CD4-positive, alpha-beta T cell (primary cell): ENCODE data around the gene MRPL43. TPM values are rescaled to one million over a fixed set of nuclear protein-coding genes. Genes with fewer than 3 reads are reported as not detected.
A peak's percentile ranks its signal among the peaks of the same experiment; 100 is the strongest.

Experiments used
- ATAC-seq: fragments of 200-7000 bp; cut with Tn5 transposase; one replicate; pipeline ENCODE4 v1.10.0; 2022; ENCODE audit warnings: mild to moderate bottlenecking; ENCODE audit not compliant: poor library complexity
- CTCF ChIA-PET: fragments of 350-600 bp; sonication (Branson Sonifier 250); formaldehyde crosslinking; loops from one replicate; lab custom pipeline; 2021; ENCODE audit warnings: antibody characterized with exemption, inconsistent platforms; lab: Charles Lee
- POLR2A ChIA-PET: fragments of 350-600 bp; sonication (Branson Sonifier 250); formaldehyde crosslinking; loops from one replicate; lab custom pipeline; 2021; ENCODE audit warnings: antibody characterized with exemption, inconsistent platforms; lab: Charles Lee
- DNase-seq, 14 experiments: peaks; one replicate each; pipeline ENCODE4 v3.0.0-alpha.2; 2013 to 2020; ENCODE audit warnings: mixed read lengths in 2 of 14
- H3K27ac ChIP-seq, 2 donors: one replicate each; pipeline versions ENCODE4 v1.5.1 to v1.7.0; 2013; ENCODE audit warnings: low read length in 2 of 2, low read depth in 1 of 2, mild to moderate bottlenecking in 1 of 2
- H3K27me3 ChIP-seq, 2 experiments: 1 replicate in 1 of 2; 2 replicates in 1 of 2; pipeline versions ENCODE4 v1.6.1 to v1.7.0; 2013; ENCODE audit warnings: low read length in 2 of 2, control low read depth in 1 of 2, mild to moderate bottlenecking in 1 of 2, moderate library complexity in 1 of 2; ENCODE audit not compliant: insufficient read depth in 2 of 2, control insufficient read depth in 1 of 2
- H3K36me3 ChIP-seq: one replicate; pipeline ENCODE4 v1.6.1; 2013; ENCODE audit warnings: low read length, control low read depth; ENCODE audit not compliant: insufficient read depth
- H3K4me1 ChIP-seq: one replicate; pipeline ENCODE4 v1.6.1; 2013; ENCODE audit warnings: low read length, control low read depth; ENCODE audit not compliant: insufficient read depth
- H3K4me3 ChIP-seq: one replicate; pipeline ENCODE4 v1.5.1; 2013; ENCODE audit warnings: mild to moderate bottlenecking, low read length, moderate library complexity
- H3K9me3 ChIP-seq, 2 experiments: 1 replicate in 1 of 2; 2 replicates in 1 of 2; pipeline versions ENCODE4 v1.6.1 to v1.7.0; 2013; ENCODE audit warnings: low read length in 2 of 2, mild to moderate bottlenecking in 2 of 2, control low read depth in 1 of 2, moderate library complexity in 1 of 2; ENCODE audit not compliant: control insufficient read depth in 1 of 2, insufficient read depth in 1 of 2
- H3K27ac Mint-ChIP-seq: one replicate; pipeline ENCODE4 v1.8.0; 2020; ENCODE audit warnings: mixed read lengths
- H3K27me3 Mint-ChIP-seq: one replicate; pipeline ENCODE4 v1.8.0; 2021; ENCODE audit warnings: mixed read lengths
- H3K36me3 Mint-ChIP-seq: one replicate; pipeline ENCODE4 v1.8.0; 2021; ENCODE audit warnings: low read depth, mixed read lengths
- H3K4me1 Mint-ChIP-seq: one replicate; pipeline ENCODE4 v1.8.0; 2021; ENCODE audit warnings: low read depth, mixed read lengths
- H3K4me3 Mint-ChIP-seq: one replicate; pipeline ENCODE4 v1.8.0; 2020; ENCODE audit warnings: mild to moderate bottlenecking, mixed read lengths
- H3K9me3 Mint-ChIP-seq: one replicate; pipeline ENCODE4 v1.8.0; 2020; ENCODE audit warnings: mixed read lengths
- intact Hi-C, 2 experiments: fragments of 100-400 bp; cut with DNase I in 1 of 2; cut with micrococcal nuclease in 1 of 2; formaldehyde crosslinking; loops; one replicate each; pipeline versions ENCODE4 v1.15.1 to v1.9.0; 2023 to 2025; cut with DNase I, micrococcal nuclease
- total RNA-seq, 174 experiments: library from RNA in 2 of 174; stranded (reverse) in 2 of 174; gene quantifications; one replicate each; pipeline ENCODE4 v1.2.3 and lab custom pipeline; 2021 to 2026
- TF ChIP-seq, protein P1 (sequence below): fragments of 200-600 bp; IDR thresholded peaks from one replicate; pipeline ENCODE4 v1.8.0; 2022; ENCODE audit warnings: antibody characterized with exemption, mild to moderate bottlenecking

Gene MRPL43
- total RNA-seq, 2 experiments from 2014 or later: 28.5 to 31.0 TPM

DNA sequence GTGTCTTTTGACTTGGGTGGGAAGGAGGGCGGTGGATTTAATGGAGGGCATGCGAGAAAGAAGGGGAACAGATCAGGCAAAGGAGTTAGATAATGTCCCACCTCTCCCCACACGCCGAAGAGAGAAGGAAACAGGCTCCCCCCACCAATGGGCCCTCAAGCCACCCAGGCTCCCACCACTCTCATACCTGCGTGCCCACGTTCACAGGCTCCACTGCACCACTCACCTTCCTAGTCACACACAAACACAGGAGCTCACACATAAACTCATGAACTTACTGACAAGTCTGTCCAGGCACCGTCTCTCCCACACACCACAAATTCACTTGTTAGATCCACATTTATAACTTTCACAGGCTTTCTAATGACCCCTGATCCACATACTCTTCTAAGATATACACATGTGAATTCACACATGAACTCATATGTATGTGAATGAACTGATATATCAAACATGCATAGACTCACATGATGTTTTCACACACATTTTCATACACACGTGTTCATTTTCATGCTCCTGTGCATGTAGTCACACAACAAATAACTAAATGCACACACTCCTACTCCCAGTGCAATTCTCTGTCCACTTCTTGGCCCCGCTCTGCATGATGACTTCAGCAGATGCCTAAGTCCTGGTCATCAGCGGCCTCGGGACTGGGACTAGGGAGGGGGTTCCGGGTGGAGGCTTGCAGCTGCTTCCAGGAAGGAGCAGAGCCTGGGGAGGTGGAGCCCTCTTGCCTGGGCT lies 13.8 kb upstream of the MRPL43 start:
- ATAC-seq (no peak), DNase-seq (no peak)
- H3K27ac Mint-ChIP-seq: peak overlapping the region; percentile 68
- Histone ChIP-seq H3K4me1 (peaks cover 39% of the 10 kb centered on the region), H3K36me3 (peaks cover 12% of the 10 kb centered on the region), H3K4me3 (no peak overlapping the region), H3K27ac (no peak overlapping the region), H3K9me3 (no peaks in the 10 kb centered on the region), H3K27me3 (no peaks in the 10 kb centered on the region)
- TF ChIP-seq, protein P1, sequence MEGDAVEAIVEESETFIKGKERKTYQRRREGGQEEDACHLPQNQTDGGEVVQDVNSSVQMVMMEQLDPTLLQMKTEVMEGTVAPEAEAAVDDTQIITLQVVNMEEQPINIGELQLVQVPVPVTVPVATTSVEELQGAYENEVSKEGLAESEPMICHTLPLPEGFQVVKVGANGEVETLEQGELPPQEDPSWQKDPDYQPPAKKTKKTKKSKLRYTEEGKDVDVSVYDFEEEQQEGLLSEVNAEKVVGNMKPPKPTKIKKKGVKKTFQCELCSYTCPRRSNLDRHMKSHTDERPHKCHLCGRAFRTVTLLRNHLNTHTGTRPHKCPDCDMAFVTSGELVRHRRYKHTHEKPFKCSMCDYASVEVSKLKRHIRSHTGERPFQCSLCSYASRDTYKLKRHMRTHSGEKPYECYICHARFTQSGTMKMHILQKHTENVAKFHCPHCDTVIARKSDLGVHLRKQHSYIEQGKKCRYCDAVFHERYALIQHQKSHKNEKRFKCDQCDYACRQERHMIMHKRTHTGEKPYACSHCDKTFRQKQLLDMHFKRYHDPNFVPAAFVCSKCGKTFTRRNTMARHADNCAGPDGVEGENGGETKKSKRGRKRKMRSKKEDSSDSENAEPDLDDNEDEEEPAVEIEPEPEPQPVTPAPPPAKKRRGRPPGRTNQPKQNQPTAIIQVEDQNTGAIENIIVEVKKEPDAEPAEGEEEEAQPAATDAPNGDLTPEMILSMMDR: no peak
- H3K36me3 Mint-ChIP-seq: peaks cover 5% of the 10 kb centered on the region
- H3K27me3 Mint-ChIP-seq: no peaks in the 10 kb centered on the region
- peaks cover 24% of the 10 kb centered on the region for H3K4me1 Mint-ChIP-seq
- intact Hi-C loops: no loop called here
- CTCF ChIA-PET: no interaction called here
- peak overlapping the region; percentile 91 for H3K4me3 Mint-ChIP-seq
- H3K9me3 Mint-ChIP-seq: no peaks in the 10 kb centered on the region
- POLR2A ChIA-PET: interaction anchor here (5.1 kb wide), 1 partner anchor 30 kb away, joined by 44 read pairs; the partner anchor contains the start of genes PDZD7 and SFXN3

DNA sequence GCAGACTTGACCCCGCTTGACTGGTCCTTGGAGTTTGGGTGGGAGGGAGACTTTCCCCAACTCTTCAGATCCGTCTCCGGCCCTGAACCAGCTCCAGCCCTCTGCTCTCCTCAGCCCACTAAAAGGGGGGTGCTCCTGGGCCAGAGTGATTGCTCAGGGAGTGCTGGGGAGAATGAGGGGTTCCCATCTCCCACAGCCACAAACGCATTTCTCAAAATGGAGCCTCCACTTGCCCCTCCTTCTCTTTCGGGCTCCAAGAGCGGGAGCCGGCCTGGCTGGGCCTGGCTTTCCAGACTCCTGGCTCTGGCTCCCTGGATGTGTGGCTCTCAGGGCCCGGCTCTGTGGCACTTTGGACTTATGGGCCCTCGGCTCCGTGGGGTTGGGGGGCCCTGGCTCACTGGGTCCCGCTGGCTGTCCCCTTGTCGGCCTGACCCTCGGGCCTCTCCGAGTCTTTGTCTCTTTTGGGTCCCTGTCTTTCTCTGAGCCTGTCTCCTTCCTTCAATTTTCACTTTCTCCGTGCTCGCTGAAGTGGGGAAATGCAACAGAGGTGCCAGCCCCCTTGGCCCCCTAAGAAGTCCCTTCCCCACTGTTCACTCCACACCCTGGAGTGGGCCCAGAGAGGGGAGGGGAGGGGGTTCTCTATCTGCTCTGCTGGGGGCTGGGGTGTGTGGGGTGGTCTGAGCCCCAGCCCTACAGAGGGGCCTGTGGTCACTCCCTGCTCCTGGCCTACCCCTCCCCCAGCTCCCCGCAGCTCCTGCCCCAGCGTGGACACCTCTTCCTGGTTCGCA lies 13.0 kb upstream of the MRPL43 start:
- H3K27me3 Mint-ChIP-seq: no peaks in the 10 kb centered on the region
- Histone ChIP-seq H3K4me3 (peak overlapping the region; percentile 46), H3K4me1 (peaks cover 41% of the 10 kb centered on the region), H3K9me3 (no peaks in the 10 kb centered on the region), H3K27me3 (no peaks in the 10 kb centered on the region), H3K27ac (no peak overlapping the region), H3K36me3 (peaks cover 12% of the 10 kb centered on the region)
- H3K27ac Mint-ChIP-seq: peak overlapping the region; percentile 68
- H3K4me1 Mint-ChIP-seq: peaks cover 25% of the 10 kb centered on the region
- DNase-seq (no peak), ATAC-seq (no peak)
- ChIA-PET CTCF (interaction anchor here (1.0 to 1.3 kb wide), 2 partner anchors 13 to 31 kb away, joined by 3 to 7 read pairs; partner anchors contain the start of genes MRPL43, PDZD7, SFXN3 and TWNK), POLR2A (interaction anchor here (1.2 to 5.1 kb wide), 2 partner anchors 16 to 31 kb away, joined by 3 to 44 read pairs; partner anchors contain the start of genes PDZD7 and SFXN3)
- TF ChIP-seq, protein P1: no peak
- H3K4me3 Mint-ChIP-seq: peak overlapping the region; percentile 91
- intact Hi-C loops: no loop called here
- H3K36me3 Mint-ChIP-seq: peaks cover 5% of the 10 kb centered on the region
- no peaks in the 10 kb centered on the region for H3K9me3 Mint-ChIP-seq

DNA sequence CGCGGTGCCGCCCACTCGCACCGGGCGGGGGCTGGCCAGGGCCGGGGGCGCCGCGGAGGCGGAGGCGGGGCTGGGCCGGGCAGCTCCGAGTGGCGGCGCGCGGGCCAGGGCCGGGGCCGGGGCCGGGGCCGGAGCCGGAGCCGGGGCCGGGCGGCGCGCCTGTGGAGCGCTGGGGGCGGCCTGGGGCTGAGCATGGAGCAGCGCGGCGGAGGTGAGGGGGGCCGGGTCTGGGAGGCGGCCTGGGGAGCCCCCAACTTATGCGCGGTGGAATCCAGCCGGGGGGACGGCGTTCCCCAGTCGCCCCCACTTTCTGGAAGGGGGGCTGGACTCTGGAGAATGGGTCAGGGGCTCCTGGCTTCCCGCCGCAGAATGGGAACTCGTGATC lies 12.4 kb upstream of the MRPL43 start, which contains the start of gene LZTS2:
TSS of gene LZTS2 (plus strand) at position 67 of the 385 bp plus-strand sequence. CDS start 2,731 bp downstream, outside the sequence.
- POLR2A ChIA-PET: interaction anchor here (0.6 to 5.1 kb wide), 6 partner anchors 13 to 87 kb away, joined by 3 to 44 read pairs (median 6); partner anchors contain the start of genes MRPL43, PDZD7, SFXN3 and SLF2
- DNase-seq (no peak), ATAC-seq (no peak)
- Mint-ChIP-seq H3K4me1 (peaks cover 25% of the 10 kb centered on the region), H3K4me3 (peak within 1 kb of the TSS; percentile 90), H3K9me3 (no peaks in the 10 kb centered on the region), H3K27ac (peak within 1 kb of the TSS; percentile 76), H3K36me3 (peaks cover 6% of the 10 kb centered on the region), H3K27me3 (no peaks in the 10 kb centered on the region)
- CTCF ChIA-PET: interaction anchor here (1.0 to 3.6 kb wide), 4 partner anchors 10 to 32 kb away, joined by 3 to 20 read pairs (median 8); partner anchors contain the start of genes MRPL43, PDZD7, SFXN3 and TWNK
- H3K36me3 ChIP-seq: peaks cover 12% of the 10 kb centered on the region
- TF ChIP-seq, protein P1: no peak
- no peaks in the 10 kb centered on the region for H3K27me3 ChIP-seq
- peak within 1 kb of the TSS; percentile 97 for H3K4me3 ChIP-seq
- peak within 1 kb of the TSS; percentile 82 to 90 for H3K27ac ChIP-seq
- peaks cover 41% of the 10 kb centered on the region for H3K4me1 ChIP-seq
- intact Hi-C loops: loop anchor here (1.0 kb wide), 1 partner anchor 15 kb away; no protein-coding TSS in a partner anchor
- H3K9me3 ChIP-seq: no peaks in the 10 kb centered on the region
